NCI-H128 (cell line): Measurements from ENCODE around the gene TEX9.

Experiments
- DNase-seq: peaks from one replicate; lab custom pipeline; 2025; ENCODE audit not compliant: unreplicated experiment; lab: John Stamatoyannopoulos, UW

Gene TEX9

DNA sequence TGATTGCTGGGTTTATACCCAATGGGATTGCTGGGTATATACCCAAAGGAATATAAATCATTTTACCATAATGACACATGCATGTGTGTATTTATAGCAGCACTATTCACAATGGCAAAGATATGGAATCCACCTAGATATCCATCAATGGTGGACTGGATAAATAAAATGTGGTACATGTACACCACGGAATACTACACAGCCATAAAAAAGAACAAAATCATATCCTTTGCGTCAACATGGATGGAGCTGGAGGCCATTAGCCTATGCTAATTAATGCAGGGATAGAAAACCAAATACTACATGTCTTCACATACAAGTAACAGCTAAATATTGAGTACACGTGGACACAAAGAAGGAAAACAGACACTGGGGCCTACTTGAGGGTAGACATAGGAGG is 77.1 kb downstream of the TEX9 start:
- no peak for DNase-seq

DNA sequence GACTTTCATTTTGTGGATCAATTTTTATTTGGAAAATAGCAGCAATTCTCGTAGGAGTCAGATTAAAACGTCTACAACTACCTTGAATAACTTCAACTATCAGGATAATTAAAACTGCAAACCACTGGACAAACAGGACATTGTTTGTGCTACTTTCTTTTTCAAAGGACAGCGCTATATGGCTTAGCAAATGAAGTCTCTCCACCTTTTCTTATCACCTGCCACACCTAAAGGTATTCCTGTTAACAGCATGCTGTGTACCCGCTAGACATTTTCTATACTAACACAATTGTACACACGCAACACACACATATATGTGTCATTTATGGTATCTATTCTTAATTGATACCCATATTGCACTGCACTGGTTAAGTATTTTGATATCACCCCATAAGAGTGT is 80.5 kb downstream of the TEX9 start:
- DNase-seq: no peak

DNA sequence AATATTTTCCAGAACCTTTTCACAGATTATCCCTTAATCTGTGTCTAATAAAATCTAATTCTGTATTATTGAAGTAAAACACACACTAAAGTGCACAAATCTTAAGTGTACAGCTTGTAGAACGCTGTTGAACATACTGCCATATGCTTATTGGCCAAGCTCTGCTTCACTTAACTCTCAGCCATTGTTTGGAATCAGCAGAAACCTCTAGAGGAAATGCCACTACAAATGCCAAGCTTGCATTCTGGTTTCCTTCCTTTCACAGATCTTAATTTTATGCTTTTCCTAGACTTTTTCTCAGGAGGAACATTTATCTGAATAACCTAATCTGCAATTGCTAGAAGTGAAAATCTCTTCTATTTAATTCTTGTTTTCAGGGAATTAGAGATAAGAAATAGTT is 89.6 kb downstream of the TEX9 start:
- DNase-seq: no peak

DNA sequence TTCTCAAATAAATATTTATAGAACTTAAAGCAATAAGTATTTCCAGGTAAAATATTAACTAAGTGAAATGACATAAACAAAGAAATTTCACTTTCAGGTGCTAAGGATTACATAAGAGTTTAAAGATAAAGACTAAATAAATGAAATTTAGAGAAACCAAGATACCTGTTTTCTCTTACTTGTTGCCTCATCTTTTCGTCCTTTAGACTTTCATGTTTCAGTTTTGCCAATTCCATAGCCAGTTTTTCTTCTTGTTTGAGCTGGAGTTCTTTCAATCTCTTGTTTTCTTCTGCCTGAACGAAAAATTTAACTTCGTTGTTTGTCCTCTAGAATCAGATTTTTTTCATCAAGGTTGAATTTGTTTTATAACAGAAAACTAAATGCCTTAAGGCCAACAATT is 91.0 kb downstream of the TEX9 start:
- no peak for DNase-seq

DNA sequence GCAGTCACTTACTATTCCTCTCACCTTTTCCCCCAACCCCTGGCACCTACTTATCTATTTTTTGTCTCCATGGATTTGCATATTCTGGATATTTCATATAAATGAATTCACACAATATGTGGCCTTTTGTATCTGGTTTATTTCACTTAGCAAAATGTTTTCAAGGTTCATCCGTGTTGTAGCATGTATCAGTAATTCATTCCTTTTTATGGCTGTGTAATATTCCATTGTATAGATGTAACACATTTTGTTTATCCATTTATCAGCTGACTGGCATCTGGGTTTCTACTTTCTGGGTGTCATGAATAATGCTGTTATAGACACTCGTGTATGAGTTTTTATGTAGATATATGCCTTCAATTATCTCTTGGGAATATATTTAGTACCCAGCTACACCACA is 93.9 kb downstream of the TEX9 start:
- no peak for DNase-seq

DNA sequence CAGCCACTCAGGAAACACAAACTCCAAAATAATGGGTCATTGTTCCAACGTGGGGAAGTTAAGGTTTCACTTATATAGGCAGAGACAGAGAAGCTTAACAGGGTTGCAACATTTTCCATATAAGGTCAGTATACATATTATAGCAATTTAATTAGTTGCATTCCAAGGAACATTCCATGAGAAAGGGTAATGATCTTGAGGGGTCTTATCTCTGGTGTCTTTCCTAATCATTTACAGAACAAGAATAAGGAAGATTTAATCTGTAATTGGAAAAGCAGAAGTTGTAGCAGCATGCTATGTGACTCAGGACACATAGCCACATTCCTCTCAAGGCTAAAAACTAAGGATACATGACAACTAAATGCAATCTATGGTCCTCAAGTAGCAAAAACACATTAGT is 94.8 kb downstream of the TEX9 start:
- no peak for DNase-seq

DNA sequence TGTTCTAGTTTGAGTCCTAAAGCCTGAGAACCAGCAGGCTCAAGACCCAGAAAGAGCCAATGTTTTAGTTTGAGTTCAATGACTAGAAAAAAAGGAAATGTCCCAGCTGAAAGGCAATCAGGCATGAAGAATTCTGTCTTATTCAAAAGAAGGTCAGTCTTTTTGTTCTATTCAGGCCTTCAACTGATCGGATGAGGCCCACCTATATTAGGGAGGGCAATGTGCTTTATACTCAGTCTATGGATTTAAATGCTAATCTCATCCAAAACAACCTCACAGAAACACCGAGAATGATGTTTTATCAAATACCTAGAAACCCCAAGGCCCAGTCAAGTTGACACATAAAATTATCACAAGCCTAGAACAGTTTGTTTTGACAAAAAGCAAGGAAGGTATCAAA is 95.7 kb downstream of the TEX9 start:
- no peak for DNase-seq

DNA sequence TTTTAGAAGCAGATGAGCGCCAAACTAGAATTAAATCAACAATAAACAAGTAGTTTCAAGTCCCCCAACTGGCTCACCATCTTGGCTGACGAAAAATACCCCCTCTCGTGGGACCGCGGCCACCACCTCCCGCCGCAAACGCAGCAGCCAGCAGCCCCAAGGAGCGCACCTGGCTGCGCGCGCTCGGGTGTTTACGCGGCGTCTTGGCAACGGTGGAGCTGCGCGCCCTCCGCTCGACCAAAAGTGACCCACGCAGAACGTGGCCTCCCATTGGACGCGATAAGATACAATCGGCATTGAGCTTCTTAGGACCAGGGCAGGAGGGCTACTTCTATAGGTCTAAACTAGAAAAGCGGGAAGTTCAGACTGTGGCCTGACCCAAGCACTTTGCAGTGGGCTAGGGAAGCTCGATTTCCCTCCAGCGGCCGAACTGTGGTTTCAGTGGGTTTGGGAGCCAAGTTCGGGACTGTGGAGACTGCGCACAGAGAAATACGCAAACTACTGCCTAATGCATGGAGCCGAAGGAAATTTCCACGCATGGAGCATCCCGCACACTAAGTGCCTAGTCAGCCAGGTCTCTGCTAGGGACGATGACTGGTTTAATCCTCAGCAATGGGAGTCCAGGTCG is 99.8 kb downstream of the TEX9 start, which contains the start of gene MNS1:
MNS1 (minus strand) TSS at position 245 of the 628 bp plus-strand sequence; CDS start at position 80, 165 bp downstream.
- peak; percentile 58 for DNase-seq

DNA sequence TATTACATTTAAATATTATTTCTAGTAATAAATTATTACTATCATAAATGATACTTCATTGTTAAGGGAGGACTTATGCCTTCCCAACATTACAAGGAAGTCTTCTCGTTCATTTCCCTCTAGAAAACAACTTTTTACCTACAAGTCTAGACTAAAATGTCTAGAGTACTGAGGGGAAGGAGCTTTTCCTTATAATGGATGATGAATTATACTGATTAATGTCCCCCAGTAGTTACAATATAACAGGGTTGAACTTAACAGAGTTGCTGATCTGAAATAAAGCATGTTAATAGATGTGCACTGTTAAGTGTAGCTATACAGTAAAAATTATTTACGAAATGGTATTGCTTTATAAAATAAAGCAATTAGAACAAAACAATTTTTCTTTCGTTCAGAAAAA is 102.4 kb downstream of the TEX9 start:
- DNase-seq: no peak

DNA sequence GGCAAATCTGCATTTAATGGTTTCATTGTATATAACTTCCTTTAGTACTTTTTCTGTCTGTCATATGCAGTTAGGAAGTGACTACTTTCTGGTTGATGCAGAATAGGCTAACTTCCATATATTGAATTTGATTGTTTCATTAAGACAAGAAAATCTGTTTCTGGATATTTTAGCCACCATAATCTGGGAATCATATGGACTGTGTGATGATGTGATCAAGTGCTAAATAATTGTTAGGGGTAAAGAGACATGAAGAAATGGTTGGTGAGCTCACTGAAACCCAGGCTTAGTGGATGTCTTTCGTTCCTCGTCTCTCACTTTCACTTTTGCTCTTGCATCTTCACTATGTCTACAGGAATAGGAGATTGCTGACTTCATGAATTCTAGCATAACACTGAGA is 103.2 kb downstream of the TEX9 start:
- DNase-seq: no peak

DNA sequence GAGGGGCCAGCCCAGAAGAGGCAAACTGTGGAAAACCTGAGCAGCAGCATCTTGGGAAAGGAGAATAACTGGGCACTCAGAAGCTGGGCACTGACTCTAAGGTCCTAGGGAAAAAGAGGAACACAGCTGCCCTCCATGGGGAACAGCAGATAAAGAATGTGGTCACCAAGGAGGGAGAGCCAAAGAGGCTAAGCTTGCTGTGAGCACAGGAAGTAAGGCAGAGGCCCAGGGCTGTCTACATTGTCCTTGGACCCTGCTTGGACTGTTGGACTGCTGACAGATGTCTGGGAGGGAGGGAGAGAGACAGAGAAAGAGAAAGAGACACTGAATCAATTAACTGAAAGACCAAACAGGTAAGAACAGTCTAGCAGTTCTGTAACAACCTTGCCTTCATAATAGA is 104.3 kb downstream of the TEX9 start:
- DNase-seq: no peak

DNA sequence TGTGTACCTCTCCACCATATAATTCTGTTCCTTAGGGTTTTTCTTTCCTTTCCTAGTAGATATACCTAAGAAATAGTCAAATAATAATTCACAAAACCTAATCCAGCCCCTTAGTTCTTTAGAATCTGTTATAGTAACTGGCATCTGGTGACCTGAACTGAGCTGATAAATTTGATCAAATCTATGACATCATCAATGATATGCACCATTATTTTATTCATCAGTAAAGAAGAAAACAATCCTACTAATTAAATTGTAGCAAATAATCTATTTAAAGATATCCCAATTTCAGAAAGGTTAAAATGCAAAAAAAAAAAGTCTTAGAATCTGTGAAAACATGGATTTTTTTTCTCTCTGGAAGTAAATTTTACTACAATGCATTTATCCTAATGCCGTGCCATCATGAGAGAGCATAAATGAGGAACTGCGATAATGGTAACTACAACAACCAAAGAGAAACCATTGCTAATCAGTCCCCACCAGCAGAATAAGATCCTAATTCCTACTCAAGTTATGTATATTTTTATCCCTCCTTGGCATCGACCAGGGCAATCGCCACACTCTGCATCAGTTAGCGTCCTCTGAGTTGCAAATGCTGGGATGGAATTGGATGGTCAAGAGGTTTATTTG is 106.3 kb downstream of the TEX9 start:
- DNase-seq: no peak

DNA sequence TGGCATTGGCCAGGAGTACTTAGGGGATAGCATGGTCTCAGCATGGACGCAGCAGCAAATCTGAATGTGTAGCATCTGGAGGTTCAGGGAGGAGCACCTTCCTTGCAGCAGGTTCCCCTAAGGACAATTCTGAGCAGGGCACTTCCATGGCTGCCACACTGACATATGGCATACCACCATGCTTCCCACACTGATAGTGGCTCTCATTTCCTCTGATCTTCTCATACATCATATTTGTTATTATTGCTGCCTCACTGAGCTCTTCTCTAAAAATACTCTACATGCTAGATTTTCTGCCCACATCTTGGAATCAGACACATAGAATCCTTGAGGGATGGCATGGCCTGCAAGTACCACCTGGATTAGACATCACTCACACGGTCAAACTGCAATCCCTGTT is 107.1 kb downstream of the TEX9 start:
- DNase-seq: no peak

DNA sequence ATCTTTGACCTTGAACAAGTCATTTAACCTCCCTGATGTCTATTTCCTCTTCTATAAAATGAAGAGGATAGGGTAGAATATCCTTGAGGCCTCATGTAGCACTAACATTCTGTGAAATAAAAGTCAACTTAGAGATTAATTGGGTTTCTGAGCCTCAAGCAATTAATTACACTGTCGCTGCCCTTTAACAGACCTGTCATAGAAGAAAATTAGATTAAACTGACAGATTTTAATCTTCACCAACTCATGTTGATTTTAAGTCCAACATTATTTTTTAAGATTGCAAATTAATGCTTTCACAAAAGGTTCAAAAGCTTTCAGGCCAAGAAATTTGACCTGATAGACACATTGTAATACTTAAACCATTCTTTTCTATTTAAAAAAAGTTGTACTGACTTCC is 107.8 kb downstream of the TEX9 start:
- DNase-seq: no peak

DNA sequence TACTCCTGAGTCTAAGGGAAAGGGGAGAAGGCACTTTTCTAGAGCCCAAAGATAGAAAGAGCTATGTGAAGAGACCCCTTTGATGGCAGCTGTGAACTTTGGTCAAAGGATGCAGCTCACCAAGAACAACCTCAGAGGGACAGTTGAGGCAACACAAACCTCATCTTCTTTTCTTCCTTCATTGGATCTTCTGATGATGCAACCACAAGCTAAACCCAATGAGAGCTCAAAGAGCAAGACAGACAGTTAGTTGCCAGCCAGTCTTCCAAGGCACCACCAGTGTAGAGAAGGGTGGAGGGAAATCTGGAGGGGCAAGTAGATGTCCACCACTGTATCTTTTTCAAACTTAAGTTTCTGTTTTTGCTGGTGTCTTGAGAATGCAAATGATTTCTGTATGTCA is 110.1 kb downstream of the TEX9 start:
- DNase-seq: no peak
